ENCODE measurements around the gene TRAF2. TPM values are rescaled to one million over a fixed set of nuclear protein-coding genes. Genes with fewer than 3 reads are reported as not detected.
A peak's percentile ranks its signal among the peaks of the same experiment; 100 is the strongest.

Gene TRAF2
- total and polyA plus RNA-seq, 2 of the 4 experiments (the other 2 are of a cell fraction), result 6.6 to 12.0 TPM

GRCh38 chr9:136860933-136861873 is 25.1 kb upstream of the TRAF2 start:
- H4K8ac ChIP-seq (ENCODE audit: low read depth in 2 of 2, low read length in 2 of 2), result no peak overlapping the region
- H3K4me2 ChIP-seq (ENCODE audit: low read depth, low read length), result no peak overlapping the region
- H4K20me1 ChIP-seq (ENCODE audit: insufficient read depth, low read length), result peaks cover 17% of the 10 kb centered on the region
- no peak overlapping the region for H4K91ac ChIP-seq (ENCODE audit: insufficient read depth, low read depth, low read length)
- H3K56ac ChIP-seq (ENCODE audit: extremely low read depth, insufficient read depth, low read length), result no peak overlapping the region
- H4K5ac ChIP-seq (ENCODE audit: low read depth, low read length), result no peak overlapping the region
- no peak overlapping the region for H2BK20ac ChIP-seq (ENCODE audit: low read depth, low read length)
- H3K4me1 ChIP-seq (ENCODE audit: control insufficient read depth, insufficient read depth, low read length), result peaks cover 12% of the 10 kb centered on the region
- no peak overlapping the region for H3K4me3 ChIP-seq (ENCODE audit: insufficient read depth, low read depth, low read length)
- in situ Hi-C loops (cut with MboI; ENCODE audit: low sequenced_read_pairs), result no loop called here
- no TSS peak for BruUV-seq (replicated peaks)
- H3K27ac ChIP-seq (ENCODE audit: insufficient read depth, low read length), result no peak overlapping the region
- H2AK9ac ChIP-seq (replicated peaks; ENCODE audit: low read depth, low read length, poor library complexity), result no peak overlapping the region
- H2BK120ac ChIP-seq (ENCODE audit: low read depth, low read length), result no peak overlapping the region
- H3K36me3 ChIP-seq (ENCODE audit: control insufficient read depth, insufficient read depth, low read length), result peaks cover 35% of the 10 kb centered on the region
- ChIA-PET POLR2A (ENCODE audit: unreplicated experiment) (no interaction called here), CTCF (no interaction called here)
- H3K9me3 ChIP-seq (ENCODE audit: control insufficient read depth, insufficient read depth, low read length), result no peaks in the 10 kb centered on the region
- no peak for ATAC-seq (ENCODE audit: low read depth)
- H2AFZ ChIP-seq (replicated peaks; ENCODE audit: low read length, poor library complexity), result peak overlapping the region; percentile 14
- no peak overlapping the region for H3K9ac ChIP-seq (ENCODE audit: low read depth, low read length)
- intact Hi-C loops (cut with micrococcal nuclease), result no loop called here
- dilution Hi-C loops (cut with HindIII; ENCODE audit: low sequenced_read_pairs, unreplicated experiment), result no loop called here
- no peaks in the 10 kb centered on the region for H3K27me3 ChIP-seq (ENCODE audit: control insufficient read depth, insufficient read depth, low read length)
- no peak overlapping the region for H3K18ac ChIP-seq (ENCODE audit: low read depth, low read length)
- H2AK5ac ChIP-seq (ENCODE audit: low read depth, low read length), result no peak overlapping the region
- no peak overlapping the region for H2BK5ac ChIP-seq (ENCODE audit: low read depth, low read length, poor library complexity, severe bottlenecking)
- no peak for DNase-seq
- no peak overlapping the region for H3K23ac ChIP-seq (ENCODE audit: low read depth, low read length)
- WGBS, 2 experiments (ENCODE audit: extremely low coverage in 2 of 2, insufficient read length in 1 of 2), result 100% methylated on average over 1 of the region's 22 CpGs; no CpG with 5 or more reads in 1 of the 2 experiments
- H3K79me1 ChIP-seq (ENCODE audit: low read depth in 1 of 2, low read length in 2 of 2), result peaks cover 16 to 42% of the 10 kb centered on the region in 2 experiments
- no peak overlapping the region for H2BK15ac ChIP-seq (ENCODE audit: low read depth, low read length)
- no peak overlapping the region for H3K14ac ChIP-seq (replicated peaks; ENCODE audit: low read depth, low read length)
- peaks cover 5% of the 10 kb centered on the region for H3K9me1 ChIP-seq (ENCODE audit: insufficient read depth, low read length)
- no peak overlapping the region for H3K4ac ChIP-seq (ENCODE audit: low read depth, low read length)
- TF ChIP-seq BHLHE40 (IDR thresholded peaks at IDR 0.05; ENCODE audit: low read depth, low read length) (no peak), MXI1 (IDR thresholded peaks at IDR 0.05; ENCODE audit: borderline replicate concordance, low read depth, low read length) (no peak), NFE2L2 (IDR thresholded peaks at IDR 0.05; ENCODE audit: low read depth, low read length) (no peak), RFX5 (IDR thresholded peaks at IDR 0.05; ENCODE audit: low read depth, low read length) (no peak), MAZ (IDR thresholded peaks at IDR 0.05; ENCODE audit: borderline replicate concordance, low read depth, low read length) (no peak), CHD1 (IDR thresholded peaks at IDR 0.05; ENCODE audit: low read depth, low read length) (no peak), CTCF (conservative IDR thresholded peaks at IDR 0.05; ENCODE audit: low read depth, low read length) (no peak), SMC3 (IDR thresholded peaks at IDR 0.05; ENCODE audit: low read depth, low read length) (no peak), CEBPB (IDR thresholded peaks at IDR 0.05; ENCODE audit: low read depth, low read length) (no peak), MAFK (IDR thresholded peaks at IDR 0.05; ENCODE audit: low read depth, low read length) (no peak), RCOR1 (IDR thresholded peaks at IDR 0.05; ENCODE audit: insufficient replicate concordance, low read length) (no peak), FOS (IDR thresholded peaks at IDR 0.05; ENCODE audit: low read depth, low read length) (no peak), ELK1 (IDR thresholded peaks at IDR 0.05; ENCODE audit: borderline replicate concordance, low read depth, low read length) (no peak), POLR2A (IDR thresholded peaks at IDR 0.05; ENCODE audit: low read depth, low read length) (no peak)
- TF ChIP-seq, protein P1, sequence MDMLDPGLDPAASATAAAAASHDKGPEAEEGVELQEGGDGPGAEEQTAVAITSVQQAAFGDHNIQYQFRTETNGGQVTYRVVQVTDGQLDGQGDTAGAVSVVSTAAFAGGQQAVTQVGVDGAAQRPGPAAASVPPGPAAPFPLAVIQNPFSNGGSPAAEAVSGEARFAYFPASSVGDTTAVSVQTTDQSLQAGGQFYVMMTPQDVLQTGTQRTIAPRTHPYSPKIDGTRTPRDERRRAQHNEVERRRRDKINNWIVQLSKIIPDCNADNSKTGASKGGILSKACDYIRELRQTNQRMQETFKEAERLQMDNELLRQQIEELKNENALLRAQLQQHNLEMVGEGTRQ (IDR thresholded peaks at IDR 0.05; ENCODE audit: low read depth, low read length), result no peak
